ENCODE data around the gene MRPL37. TPM values are rescaled to one million over a fixed set of nuclear protein-coding genes. Genes with fewer than 3 reads are reported as not detected.

Gene MRPL37
- total and polyA plus RNA-seq, 7 donors = 68.9 to 109 (median 100) TPM

- Histone ChIP-seq H3K27ac (no peak overlapping the region), H3K9me3 (no peaks in the 10 kb centered on the region), H3K27me3 (ENCODE audit: insufficient read depth in 3 of 3, low read length in 2 of 3) (no peaks in the 10 kb centered on the region), H3K4me3 (no peak overlapping the region), H3K4me1 (no peaks in the 10 kb centered on the region), H3K36me3 (ENCODE audit: insufficient read depth in 1 of 2, low read depth in 1 of 2) (peaks cover 0 to 63% of the 10 kb centered on the region in 2 donors)
- intact Hi-C loops (cut with DNase I) = no loop called here
- no peak for TF ChIP-seq CTCF (IDR thresholded peaks at IDR 0.05)
- WGBS, 3 donors = 93 to 97% (median 95%) methylated on average over 13 of the region's 13 CpGs
- no peak for ATAC-seq
- peak in 1 of 2 donors; percentile 36 for DNase-seq
These were observed 43.1 kb downstream of the MRPL37 start for GRCh38 chr1:54243022-54243421.

- 87 to 93% (median 89%) methylated on average over 7 of the region's 7 CpGs for WGBS, 3 donors
- H3K27me3 ChIP-seq (ENCODE audit: insufficient read depth in 3 of 3, low read length in 2 of 3) = no peaks in the 10 kb centered on the region
- intact Hi-C loops (cut with DNase I) = no loop called here
- TF ChIP-seq CTCF (IDR thresholded peaks at IDR 0.05) = no peak
- no peak overlapping the region for H3K4me3 ChIP-seq
- H3K27ac ChIP-seq = no peak overlapping the region
- H3K4me1 ChIP-seq = no peaks in the 10 kb centered on the region
- DNase-seq = no peak
- no peak for ATAC-seq
- H3K36me3 ChIP-seq (ENCODE audit: insufficient read depth in 1 of 2, low read depth in 1 of 2) = peaks cover 0 to 57% of the 10 kb centered on the region in 2 donors
- no peaks in the 10 kb centered on the region for H3K9me3 ChIP-seq
These were observed 44.7 kb downstream of the MRPL37 start for GRCh38 chr1:54244655-54245054.

- Histone ChIP-seq H3K36me3 (ENCODE audit: insufficient read depth in 1 of 2, low read depth in 1 of 2) (peaks cover 0 to 57% of the 10 kb centered on the region in 2 donors), H3K4me3 (no peak overlapping the region), H3K27me3 (ENCODE audit: insufficient read depth in 3 of 3, low read length in 2 of 3) (no peaks in the 10 kb centered on the region), H3K9me3 (no peaks in the 10 kb centered on the region), H3K4me1 (peaks cover 4% of the 10 kb centered on the region), H3K27ac (no peak overlapping the region)
- WGBS, 3 donors = 39 to 52% (median 45%) methylated on average over 4 of the region's 4 CpGs
- no peak for TF ChIP-seq CTCF (IDR thresholded peaks at IDR 0.05)
- peak; percentile 11 to 49 (median 22) for ATAC-seq
- peak in 1 of 2 donors; percentile 54 for DNase-seq
- intact Hi-C loops (cut with DNase I) = no loop called here
These were observed 45.5 kb downstream of the MRPL37 start for GRCh38 chr1:54245501-54245900.

- no peak overlapping the region for H3K27ac ChIP-seq
- peaks cover 0 to 61% of the 10 kb centered on the region in 2 donors for H3K36me3 ChIP-seq (ENCODE audit: insufficient read depth in 1 of 2, low read depth in 1 of 2)
- no peaks in the 10 kb centered on the region for H3K27me3 ChIP-seq (ENCODE audit: insufficient read depth in 3 of 3, low read length in 2 of 3)
- DNase-seq = no peak
- H3K4me1 ChIP-seq = peaks cover 4% of the 10 kb centered on the region
- no peak for TF ChIP-seq CTCF (IDR thresholded peaks at IDR 0.05)
- H3K9me3 ChIP-seq = no peaks in the 10 kb centered on the region
- H3K4me3 ChIP-seq = no peak overlapping the region
- WGBS, 3 donors = 85 to 86% (median 85%) methylated on average over 10 of the region's 10 CpGs
- no peak for ATAC-seq
- intact Hi-C loops (cut with DNase I) = no loop called here
These were observed 46.3 kb downstream of the MRPL37 start for GRCh38 chr1:54246116-54246721.

Measured in psoas muscle (tissue), 8 donors.